Keratinocyte (primary cell): ENCODE data around the gene RNF115. TPM values are rescaled to one million over a fixed set of nuclear protein-coding genes. Genes with fewer than 3 reads are reported as not detected.
"Not testable (repeated sequence)": the region's sequence is repeated elsewhere in the genome, so short reads cannot be mapped to it uniquely, and the experiment has no call there.

Source experiments
- DNase-seq: peaks from one replicate; pipeline ENCODE4 v3.0.0-alpha.2; 2011; ENCODE audit warnings: low read depth, missing footprints, low spot score
- FAIRE-seq: peaks from 2 replicates; lab custom pipeline; 2011; peaks lifted over from hg19 to GRCh38; lab: Jason Lieb, UNC
- H2AFZ ChIP-seq: 2 replicates; pipeline ENCODE4 v1.6.0; 2012; ENCODE audit warnings: low read length, control low read depth, inconsistent platforms; ENCODE audit not compliant: control insufficient read depth
- H3K27ac ChIP-seq: 2 replicates; pipeline ENCODE4 v1.5.1; 2011; ENCODE audit warnings: low read length; ENCODE audit not compliant: control insufficient read depth, insufficient read depth
- H3K27me3 ChIP-seq: 3 replicates; pipeline ENCODE4 v1.6.0; 2011; ENCODE audit warnings: low read length; ENCODE audit not compliant: control insufficient read depth, insufficient read depth; ENCODE audit errors: extremely low read depth
- H3K36me3 ChIP-seq, 2 experiments: 2 replicates in 1 of 2; 3 replicates in 1 of 2; pipeline ENCODE4 v1.5.1; 2011; ENCODE audit warnings: low read length in 2 of 2, mild to moderate bottlenecking in 1 of 2; ENCODE audit not compliant: control insufficient read depth in 2 of 2, insufficient read depth in 2 of 2; ENCODE audit errors: extremely low read depth in 1 of 2
- H3K4me1 ChIP-seq: 3 replicates; pipeline ENCODE4 v1.5.1; 2011; ENCODE audit warnings: low read length; ENCODE audit not compliant: control insufficient read depth, insufficient read depth; ENCODE audit errors: extremely low read depth
- H3K4me2 ChIP-seq: 3 replicates; pipeline ENCODE4 v1.6.0; 2011; ENCODE audit warnings: low read depth, low read length; ENCODE audit not compliant: control insufficient read depth, insufficient read depth; ENCODE audit errors: extremely low read depth
- H3K4me3 ChIP-seq, 3 experiments: fragments of 200-600 bp in 1 of 3; sonication (generic) in 1 of 3; 2 replicates in 2 of 3; 3 replicates in 1 of 3; pipeline ENCODE4 v1.5.1; 2011 to 2016; ENCODE audit warnings: low read length in 3 of 3, mild to moderate bottlenecking in 3 of 3, control low read depth in 2 of 3, inconsistent platforms in 1 of 3, low read depth in 1 of 3, mixed read lengths in 1 of 3, mixed run types in 1 of 3, moderate library complexity in 1 of 3; ENCODE audit not compliant: control insufficient read depth in 2 of 3, insufficient read depth in 2 of 3; ENCODE audit errors: extremely low read depth in 1 of 3
- H3K79me2 ChIP-seq: 2 replicates; pipeline ENCODE4 v1.6.0; 2012; ENCODE audit warnings: low read length; ENCODE audit not compliant: control insufficient read depth, insufficient read depth
- H3K9ac ChIP-seq: 3 replicates; pipeline ENCODE4 v1.6.0; 2011; ENCODE audit warnings: low read length; ENCODE audit not compliant: control insufficient read depth, insufficient read depth; ENCODE audit errors: extremely low read depth
- H3K9me1 ChIP-seq: 3 replicates; pipeline ENCODE4 v1.6.0; 2011; ENCODE audit warnings: low read length; ENCODE audit not compliant: control insufficient read depth, insufficient read depth; ENCODE audit errors: extremely low read depth
- H3K9me3 ChIP-seq: 2 replicates; pipeline ENCODE4 v1.5.1; 2012; ENCODE audit warnings: low read depth, low read length; ENCODE audit not compliant: control insufficient read depth
- H4K20me1 ChIP-seq: 3 replicates; pipeline ENCODE4 v1.6.0; 2011; ENCODE audit warnings: low read length; ENCODE audit not compliant: control insufficient read depth, insufficient read depth; ENCODE audit errors: extremely low read depth
- dilution Hi-C: fragments of 300-500 bp; cut with MboI; formaldehyde crosslinking; loops from one replicate; pipeline ENCODE4 v1.7.0; 2020; ENCODE audit warnings: low sequenced_read_pairs; ENCODE audit not compliant: extremely low pct_ligation_motif_present
- polyA plus RNA-seq, 5 experiments: library from polyadenylated mRNA; depleted of rRNA in 3 of 5; stranded (reverse) in 3 of 5; stranded (forward) in 1 of 5; unstranded in 1 of 5; fragments of >200 nt; gene quantifications; 1 replicate in 1 of 5; 2 replicates in 3 of 5; 3 replicates in 1 of 5; pipeline versions ENCODE4 v1.2.1 to v1.2.3, GENCODE V29; 2011 to 2012; ENCODE audit warnings: missing spikeins in 2 of 5, low read depth in 1 of 5, low replicate concordance in 1 of 5

RNF115 gene
- polyA plus RNA-seq, 1 donor (not counting 4 experiments of a cell fraction or from before 2014, with no cell fraction given): 10.1 TPM

- H3K36me3 ChIP-seq, FAIRE-seq, H3K4me3 ChIP-seq, H3K4me2 ChIP-seq, H2AFZ ChIP-seq, H3K27me3 ChIP-seq, H3K9ac ChIP-seq, DNase-seq, H3K4me1 ChIP-seq, H3K9me3 ChIP-seq, H3K27ac ChIP-seq, H4K20me1 ChIP-seq, dilution Hi-C loops, H3K9me1 ChIP-seq, H3K79me2 ChIP-seq: not testable (repeated sequence)
Measured at GRCh38 chr1:145765585-145766360, 58.1 kb downstream of the RNF115 start.

- H3K4me2 ChIP-seq, H3K27ac ChIP-seq, H3K27me3 ChIP-seq, H3K4me3 ChIP-seq, H3K36me3 ChIP-seq, FAIRE-seq, H3K9ac ChIP-seq, H4K20me1 ChIP-seq, H3K9me3 ChIP-seq, H3K79me2 ChIP-seq, H2AFZ ChIP-seq, H3K9me1 ChIP-seq, dilution Hi-C loops, DNase-seq, H3K4me1 ChIP-seq: not testable (repeated sequence)
Measured at GRCh38 chr1:145765127-145765526, 58.8 kb downstream of the RNF115 start.

GRCh38 chr1:145764231-145764940 is 59.5 kb downstream of the RNF115 start:
- H3K4me1 ChIP-seq, H3K79me2 ChIP-seq, H3K27me3 ChIP-seq, H3K9me1 ChIP-seq, FAIRE-seq, H3K9ac ChIP-seq, H2AFZ ChIP-seq, H3K36me3 ChIP-seq, H3K9me3 ChIP-seq, H3K4me2 ChIP-seq, DNase-seq, H4K20me1 ChIP-seq, dilution Hi-C loops, H3K27ac ChIP-seq, H3K4me3 ChIP-seq: not testable (repeated sequence)

GRCh38 chr1:145762001-145762400 is 61.9 kb downstream of the RNF115 start:
- H3K4me2 ChIP-seq, DNase-seq, FAIRE-seq, H3K9ac ChIP-seq, H3K27ac ChIP-seq, H3K9me3 ChIP-seq, H3K9me1 ChIP-seq, H3K79me2 ChIP-seq, dilution Hi-C loops, H3K36me3 ChIP-seq, H4K20me1 ChIP-seq, H3K27me3 ChIP-seq, H3K4me1 ChIP-seq, H2AFZ ChIP-seq, H3K4me3 ChIP-seq: not testable (repeated sequence)

- H3K79me2 ChIP-seq: not testable (repeated sequence)
Measured at GRCh38 chr1:145761498-145761897, 62.4 kb downstream of the RNF115 start.

More at GRCh38 chr1:145761498-145761897, 62.4 kb downstream of the RNF115 start:
- DNase-seq, dilution Hi-C loops, H2AFZ ChIP-seq, H3K4me1 ChIP-seq, FAIRE-seq, H3K4me3 ChIP-seq, H3K27ac ChIP-seq, H3K36me3 ChIP-seq, H3K9me1 ChIP-seq, H3K9me3 ChIP-seq, H3K9ac ChIP-seq, H4K20me1 ChIP-seq, H3K4me2 ChIP-seq, H3K27me3 ChIP-seq: not testable (repeated sequence)
